CD4-positive, alpha-beta T cell treated with Interleukin-10 for 1 hour (primary cell): Measurements from ENCODE around the gene HUNK.
A peak's percentile ranks its signal among the peaks of the same experiment; 100 is the strongest.

Source experiments
- DNase-seq: peaks from one replicate; pipeline ENCODE4 v3.0.0-alpha.2; 2020

The HUNK gene

DNA sequence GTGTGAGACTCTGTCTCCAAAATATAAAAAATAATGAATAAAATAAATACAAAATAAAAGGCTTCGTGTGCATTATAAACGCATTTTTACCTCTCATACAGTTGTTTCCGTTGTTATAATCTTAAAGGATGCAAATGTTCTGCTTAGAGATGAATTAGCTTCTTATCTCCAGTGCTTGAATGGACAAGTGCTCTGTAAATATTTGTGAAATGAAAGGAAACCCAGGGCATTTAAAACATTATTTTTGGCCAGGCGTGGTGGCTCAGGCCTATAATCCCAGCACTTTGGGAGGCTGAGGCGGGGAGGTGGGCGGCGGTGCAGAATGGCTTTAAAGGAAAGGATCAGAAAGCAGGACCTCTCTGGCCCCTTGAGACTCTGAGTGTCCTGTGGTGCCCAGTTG, 94.5 kb downstream of the HUNK start:
- no peak for DNase-seq

DNA sequence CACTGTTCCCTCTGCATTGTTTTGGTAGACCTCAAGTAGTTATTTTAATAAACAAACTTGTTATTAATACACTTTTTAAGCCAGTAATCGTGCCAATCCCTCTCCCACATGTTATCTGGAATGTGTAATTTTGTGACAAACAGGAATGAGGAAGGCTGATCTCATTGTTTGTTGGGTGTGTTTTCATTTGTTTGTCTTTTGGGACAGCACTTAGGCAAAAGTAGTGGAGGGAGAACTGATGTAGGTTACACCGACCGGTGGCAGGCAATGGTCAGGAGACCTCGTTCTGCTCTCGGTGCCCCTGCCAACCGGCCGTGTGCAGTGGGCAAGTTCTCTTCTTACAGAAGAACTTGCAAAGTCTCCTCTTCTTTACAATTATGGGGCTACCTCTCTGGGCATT, 99.8 kb downstream of the HUNK start:
- no peak for DNase-seq

DNA sequence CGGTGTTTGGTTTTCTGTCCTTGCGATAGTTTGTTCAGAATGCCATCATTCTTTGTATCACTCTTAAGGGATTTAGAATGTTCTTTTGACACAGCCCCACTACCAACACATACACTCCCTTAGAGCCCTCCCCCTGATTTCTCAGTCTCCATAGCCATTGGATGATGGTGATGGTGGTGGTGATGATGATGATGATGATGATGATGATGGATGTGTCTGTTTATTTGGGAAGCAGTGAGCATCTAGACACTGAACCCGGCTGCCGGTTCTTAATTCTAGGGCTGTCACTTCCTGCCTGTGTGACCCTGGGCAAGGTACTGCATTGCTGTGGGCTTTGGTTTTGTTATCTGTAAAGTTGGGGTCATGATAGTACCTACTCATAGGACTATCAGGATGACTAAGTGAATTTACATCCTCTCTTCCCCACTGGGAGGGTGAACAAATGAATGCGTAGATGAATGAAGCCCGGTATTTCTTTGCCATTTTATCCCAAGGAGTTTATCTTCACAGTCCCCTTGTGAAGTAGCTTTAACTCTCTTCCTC, 100.7 kb downstream of the HUNK start:
- no peak for DNase-seq

DNA sequence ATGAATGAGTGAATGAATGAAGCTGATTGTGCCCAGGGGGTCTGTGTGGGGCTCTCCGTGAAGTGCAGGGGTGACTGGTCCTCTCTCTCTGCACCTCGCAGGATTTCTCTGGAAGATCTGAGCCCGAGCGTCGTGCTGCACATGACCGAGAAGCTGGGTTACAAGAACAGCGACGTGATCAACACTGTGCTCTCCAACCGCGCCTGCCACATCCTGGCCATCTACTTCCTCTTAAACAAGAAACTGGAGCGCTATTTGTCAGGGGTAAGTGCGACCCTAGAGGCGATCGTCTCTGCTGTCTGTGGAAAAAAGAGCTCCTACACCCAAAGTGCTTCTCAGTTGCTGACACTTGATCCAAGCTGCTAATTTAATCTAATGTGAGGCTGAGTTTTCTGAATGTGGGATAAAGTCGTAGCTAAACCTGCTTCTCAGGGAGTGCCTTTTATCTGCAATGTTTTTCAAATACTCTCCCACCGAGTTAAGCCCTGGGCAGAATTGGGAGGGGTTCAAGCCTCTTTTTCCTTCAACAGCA, 101.7 kb downstream of the HUNK start:
- peak; percentile 39 for DNase-seq

DNA sequence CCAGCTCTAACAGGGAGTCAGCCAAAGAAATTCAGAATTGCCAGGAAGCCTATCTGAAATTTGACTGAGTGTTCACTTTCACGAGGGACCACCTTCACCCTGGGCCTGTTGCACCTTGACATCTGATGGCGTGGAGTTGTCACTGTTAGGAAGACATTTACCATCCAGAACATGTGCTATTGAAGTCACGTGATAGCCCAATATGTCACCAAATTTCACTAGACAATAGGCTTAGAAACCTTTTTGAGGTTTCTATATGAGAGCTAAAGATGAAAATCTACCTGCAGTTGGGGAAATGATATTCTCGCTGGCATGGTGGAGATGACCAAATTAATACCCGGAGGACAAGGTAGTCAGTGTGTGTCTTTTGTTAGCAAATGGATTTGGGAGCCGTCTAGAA, 102.7 kb downstream of the HUNK start:
- DNase-seq, result no peak

DNA sequence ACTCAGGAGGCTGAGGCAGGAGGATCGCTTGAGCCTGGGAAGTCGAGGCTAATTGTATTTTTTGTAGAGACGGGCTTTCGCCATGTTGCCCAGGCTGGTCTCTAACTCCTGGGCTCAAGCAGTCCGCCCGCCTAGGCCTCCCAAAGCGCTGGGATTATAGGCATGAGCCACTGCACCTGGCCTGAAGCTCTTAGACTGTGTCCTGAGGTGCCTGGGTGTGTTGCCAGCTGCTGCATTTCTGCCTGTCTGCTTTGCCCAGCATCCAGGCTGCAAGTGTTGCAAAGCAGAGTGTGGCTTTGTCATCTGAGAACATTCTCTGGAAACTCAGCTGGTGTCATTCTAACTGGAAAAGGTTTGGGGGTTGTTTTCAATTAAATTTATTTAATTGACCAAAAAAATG, 105.0 kb downstream of the HUNK start:
- DNase-seq, result no peak

DNA sequence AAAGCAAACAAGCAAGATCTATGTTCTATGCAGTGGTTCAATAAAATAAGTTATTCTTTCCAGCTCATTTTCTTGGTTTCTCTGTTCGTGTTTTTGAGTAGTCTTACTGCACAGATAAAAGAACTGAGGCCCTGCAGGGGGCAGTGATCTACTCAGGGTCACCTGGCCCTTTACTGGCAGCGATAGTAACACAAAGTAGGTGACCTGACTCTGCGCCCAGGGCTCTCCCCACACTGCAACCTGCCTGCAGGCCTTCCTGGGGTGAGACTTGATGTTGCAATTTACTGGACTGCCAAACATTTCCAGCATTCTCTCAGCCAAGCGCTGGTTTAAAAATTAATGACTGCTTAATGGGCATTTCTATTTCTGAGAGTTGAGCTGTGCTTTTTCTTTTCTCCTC, 110.3 kb downstream of the HUNK start:
- no peak for DNase-seq

DNA sequence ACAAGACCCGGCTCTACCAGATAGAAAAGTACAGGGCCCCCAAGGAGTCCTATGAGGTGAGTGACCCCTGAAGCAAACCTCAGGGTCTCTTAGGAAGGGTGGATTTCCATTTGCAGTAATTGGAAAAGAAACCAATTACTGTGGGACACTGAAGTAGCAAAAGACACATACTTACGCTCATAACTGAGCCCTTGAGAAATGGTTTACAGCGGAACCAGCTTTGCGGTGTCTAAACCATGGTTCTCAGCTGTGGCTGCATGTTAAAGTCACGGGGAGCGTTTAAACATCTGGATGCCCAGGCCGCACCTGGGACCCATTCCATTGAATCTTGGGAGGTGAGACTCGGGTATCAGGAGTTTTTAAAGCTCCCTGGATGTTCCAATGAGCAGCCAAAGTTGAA, 110.7 kb downstream of the HUNK start:
- DNase-seq, result no peak

DNA sequence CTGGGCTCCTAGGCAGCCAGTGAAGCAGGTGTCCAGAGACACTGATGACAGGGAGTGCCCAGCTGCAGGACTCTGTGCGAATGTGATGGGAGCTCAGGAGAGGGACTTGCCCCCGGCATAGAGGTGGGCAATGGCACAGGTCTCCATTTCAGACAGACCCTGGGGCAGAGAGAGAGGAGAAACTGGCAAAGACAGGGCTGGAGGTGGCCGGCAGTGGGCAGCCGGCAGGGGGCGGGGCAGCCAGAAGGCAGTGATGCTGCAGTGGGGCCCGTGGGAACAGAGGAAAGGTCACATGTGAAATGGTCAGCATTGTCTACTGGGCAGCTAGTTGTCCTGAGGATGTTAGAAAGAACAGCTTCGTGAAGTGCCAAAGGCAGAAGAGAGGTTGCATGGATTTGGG, 112.6 kb downstream of the HUNK start:
- DNase-seq, result no peak

DNA sequence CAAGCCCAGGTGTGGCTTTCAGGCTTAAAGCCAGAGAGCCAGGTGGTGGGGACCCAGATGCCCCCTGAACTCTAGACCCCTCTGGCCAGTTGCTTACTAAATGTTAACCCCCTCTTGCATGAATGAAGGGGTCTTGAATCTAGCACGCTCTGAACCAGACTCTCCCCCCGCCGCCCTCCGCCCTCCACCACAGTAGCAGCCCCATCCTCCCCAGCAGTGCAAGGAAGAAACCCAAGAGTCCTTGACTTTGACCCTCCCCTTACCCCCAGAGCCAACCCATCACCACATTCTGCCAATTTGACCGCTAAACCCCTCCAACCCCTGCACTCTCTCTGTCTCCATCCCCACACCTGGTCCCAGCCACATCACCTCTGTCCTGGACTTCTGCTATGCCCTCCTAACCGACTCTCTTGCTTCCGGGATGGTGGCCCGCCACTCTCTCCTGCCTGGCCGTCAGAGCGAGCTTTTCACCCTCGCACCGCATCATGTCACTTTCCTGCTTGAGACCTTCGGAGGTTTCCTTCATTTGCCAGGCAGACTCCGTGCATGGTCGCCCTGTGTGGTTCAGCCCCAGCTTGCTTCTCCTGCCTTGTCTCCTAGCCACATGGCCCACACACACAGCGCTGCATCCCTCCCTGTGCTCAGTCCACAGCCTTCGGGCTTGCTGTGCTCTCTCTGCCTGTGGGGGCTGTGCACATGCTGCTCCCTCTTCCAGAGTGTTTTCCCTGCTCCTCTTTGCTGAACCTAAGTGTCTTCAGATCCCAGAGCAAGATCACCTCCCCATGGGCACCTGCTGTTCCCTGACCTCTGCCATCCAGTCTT, 113.4 kb downstream of the HUNK start:
- no peak for DNase-seq

DNA sequence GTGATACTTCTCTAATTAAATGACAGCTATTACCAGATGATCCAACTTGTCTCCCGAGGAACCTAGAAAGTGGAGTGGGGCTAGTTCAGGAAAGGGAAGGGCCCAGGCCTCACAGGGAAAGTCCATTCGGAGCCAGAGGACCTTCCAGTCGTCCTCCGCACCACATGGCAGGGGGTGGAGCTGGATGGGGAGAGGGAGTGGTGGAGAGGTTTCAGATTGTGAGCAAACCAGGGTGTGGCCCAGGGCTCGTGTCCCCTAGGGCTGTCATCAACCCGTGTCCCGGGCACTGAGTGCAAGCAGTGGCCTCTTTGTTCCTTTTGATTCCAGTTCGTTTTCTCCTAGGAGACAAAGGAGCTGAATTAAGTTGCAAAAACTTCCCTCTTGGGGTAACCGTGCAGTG, 114.9 kb downstream of the HUNK start:
- DNase-seq, result no peak

DNA sequence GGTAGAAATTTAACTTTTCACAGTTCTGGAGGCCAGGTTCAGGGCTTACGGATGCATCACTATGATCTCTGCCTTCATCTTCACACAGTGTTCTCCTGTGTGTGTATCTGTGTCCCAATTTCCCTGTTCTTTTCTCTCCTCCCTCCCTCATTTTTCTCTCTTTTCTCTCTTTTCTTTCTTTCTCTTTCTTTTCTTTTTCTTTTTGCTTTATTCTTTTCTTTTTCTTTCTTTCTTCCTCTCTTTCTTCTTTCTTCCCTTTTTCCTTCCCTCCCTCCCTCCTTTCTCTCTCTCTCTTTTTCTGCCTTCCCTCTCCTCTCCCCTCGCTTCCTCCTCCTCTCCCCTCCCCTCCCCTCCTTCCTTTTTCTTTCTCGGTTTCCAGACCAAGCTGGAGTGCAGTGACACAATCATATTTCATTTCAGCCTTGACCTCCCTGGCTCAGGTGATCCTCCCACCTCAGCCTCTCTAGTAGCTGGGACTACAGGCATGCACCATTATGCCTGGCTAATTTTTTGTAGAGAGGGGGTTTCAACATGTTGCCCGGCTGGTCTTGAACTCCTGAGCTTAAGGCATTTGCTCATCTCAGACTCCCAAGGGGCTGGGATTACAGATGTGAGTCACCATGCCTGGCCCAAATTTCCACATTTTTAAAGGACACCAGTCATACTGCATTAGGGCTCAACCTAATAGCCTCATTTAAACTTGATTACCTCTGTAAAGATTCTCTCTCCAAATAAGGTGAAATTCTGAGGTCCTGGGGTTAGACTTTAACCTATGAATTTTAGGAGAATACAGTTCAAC, 115.9 kb downstream of the HUNK start:
- DNase-seq, result no peak

DNA sequence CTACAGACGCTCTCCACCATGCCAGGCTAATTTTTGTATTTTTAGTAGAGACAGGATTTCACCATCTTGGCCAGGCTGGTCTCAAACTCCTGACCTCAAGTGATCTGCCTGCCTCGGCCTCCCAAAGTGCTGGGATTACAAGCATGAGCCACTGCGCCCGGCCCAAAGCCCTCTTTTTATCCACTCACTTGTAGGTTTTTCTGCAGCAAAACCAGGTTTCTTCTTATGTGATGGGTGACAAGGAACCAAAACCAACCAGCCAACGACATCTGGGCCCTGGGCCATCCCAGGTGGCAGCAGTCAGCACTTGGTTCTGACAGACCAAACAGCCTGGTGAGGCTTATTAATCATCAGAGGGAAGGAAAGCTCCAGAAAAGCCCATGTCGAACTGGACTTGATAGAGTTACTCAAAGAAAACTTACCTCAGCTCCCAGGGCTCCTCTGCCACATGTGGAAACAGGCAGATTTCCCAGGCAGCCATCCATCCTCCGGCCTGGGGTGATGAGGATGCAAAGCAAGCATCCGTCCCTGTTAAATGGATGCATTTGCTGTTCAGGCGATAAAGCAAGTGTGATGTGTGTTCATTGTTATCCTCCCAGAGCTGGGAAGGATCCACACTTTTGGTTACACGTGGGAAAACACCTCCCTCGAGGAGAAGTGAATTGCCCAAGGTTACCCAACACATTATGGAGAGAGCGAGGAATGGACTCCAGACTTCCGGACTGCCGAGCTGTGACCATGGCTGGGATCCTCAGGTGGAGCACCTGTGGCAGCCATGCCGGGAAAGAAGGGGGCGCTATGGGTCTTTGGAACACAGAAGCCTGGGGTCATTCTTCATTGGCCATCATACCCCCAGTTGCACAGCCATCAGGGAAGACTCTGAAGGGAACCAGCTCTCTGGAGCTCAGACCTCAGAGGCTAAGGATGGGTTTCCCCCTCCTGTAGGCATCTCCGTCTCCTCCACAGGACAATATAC, 118.8 kb downstream of the HUNK start:
- no peak for DNase-seq

DNA sequence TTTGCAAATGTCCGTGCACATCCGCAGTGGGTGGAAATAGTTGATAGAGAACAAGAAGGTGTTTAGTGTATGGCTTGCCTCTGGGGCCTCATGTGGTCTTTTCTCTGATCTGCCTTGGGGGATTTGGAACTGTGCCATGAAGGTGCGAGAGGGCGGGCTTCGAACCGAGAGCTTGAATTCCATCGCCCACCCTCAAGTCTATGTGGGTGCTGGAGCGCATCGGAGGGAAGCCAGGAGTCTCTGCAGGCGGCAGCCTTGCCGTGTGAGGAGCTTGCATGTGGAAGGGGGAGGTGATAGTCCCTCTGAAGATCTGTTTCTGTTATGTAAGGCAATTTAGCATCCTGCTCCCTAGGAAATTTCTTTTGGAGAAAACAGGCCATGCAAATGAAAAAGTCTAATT, 119.6 kb downstream of the HUNK start:
- DNase-seq, result no peak

DNA sequence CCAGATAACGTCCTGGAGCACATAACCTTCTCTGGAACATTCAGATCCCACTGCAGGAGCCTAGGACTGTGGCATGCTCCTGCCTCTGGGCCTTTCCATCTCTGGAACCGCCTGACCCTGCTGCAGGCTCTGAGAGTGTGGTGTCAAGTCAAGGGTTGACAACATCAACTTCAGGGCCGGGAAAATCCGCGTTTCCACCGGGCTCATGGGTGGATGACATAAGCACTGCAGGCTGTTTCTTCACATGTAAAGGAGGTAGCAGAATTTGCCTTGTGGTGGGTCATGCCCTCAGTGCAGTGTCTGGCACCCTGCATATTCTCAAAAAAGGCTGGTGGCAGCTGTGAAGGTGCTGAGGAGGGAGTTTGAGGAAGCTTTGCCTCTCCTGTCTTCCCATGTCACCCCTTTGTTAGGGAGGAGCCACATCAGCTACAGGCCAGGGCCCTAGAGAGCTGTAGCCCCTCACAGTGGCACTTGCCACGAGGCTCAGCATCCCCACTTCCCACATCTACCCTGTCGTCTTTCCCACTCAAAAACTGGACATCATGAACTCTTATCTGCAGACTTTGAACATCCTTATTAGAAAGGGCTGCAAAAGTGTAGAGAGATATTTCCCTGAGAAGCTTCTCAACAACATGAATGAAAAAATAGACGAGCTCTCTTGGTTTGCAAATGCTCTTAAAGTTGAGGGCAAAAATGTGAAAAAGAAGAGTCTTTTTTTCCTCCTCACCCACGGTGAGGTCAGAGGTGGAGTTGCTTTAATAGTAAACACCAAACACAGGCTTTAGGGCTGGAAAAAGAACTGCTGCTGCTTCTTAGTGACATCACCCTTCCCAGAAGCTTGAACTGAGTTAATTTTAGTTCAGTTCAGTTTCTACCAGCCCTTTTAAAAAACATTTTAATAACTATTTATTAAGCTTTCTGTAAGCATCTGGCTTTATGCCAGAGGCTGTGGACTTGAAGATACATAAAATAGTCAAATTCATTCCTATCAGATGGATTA, 121.3 kb downstream of the HUNK start:
- DNase-seq, result no peak

DNA sequence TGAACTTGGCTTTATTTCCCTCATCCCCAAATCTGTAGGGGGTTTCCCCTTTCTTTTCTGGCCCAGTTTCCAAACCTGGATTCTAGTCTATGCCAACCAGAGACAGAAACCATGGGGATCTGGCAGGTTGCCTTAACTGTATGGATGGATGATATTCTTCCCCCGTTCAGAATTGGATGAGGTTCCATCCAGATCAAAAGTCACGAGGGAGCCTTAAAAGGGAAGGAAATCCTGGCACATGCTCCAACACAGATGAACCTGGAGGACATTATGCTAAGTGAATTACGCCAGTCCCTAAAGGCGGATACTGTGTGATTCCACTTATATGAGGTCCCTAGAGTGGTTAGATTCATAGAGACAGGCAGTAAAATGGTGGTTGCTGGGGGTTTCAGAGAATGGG, 124.4 kb downstream of the HUNK start:
- DNase-seq, result no peak

DNA sequence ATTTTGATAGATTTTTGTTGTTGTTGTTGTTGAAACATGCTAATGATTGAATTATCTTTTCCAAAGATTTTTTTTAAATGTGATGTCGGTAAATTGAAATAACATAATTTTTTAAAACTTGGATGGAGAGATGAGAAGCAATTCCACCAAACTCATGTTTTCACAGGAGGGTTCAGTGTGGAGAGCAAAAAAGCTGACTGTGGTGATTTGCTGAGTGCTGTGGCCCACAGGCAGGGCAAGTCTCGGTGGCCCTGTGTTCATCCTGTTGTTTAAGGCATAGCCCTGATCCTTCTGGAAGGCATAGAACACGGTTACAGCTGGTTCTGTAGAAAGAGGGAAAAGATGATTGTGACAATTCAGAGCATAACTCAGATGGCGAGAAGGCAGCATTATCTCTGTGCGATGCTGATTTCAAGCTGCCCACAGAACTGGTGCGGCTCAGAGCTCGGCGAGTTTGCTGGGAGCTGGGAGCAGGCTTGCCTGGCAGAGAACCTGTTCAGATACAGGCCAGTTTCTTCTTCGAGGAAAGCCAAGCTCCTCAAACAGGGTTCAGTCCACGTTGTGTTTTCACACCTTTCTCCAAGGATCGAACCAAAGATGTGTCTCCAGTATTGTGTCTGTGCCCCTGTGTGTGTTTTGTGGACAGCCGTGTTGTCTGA, 127.1 kb downstream of the HUNK start:
- DNase-seq, result no peak

DNA sequence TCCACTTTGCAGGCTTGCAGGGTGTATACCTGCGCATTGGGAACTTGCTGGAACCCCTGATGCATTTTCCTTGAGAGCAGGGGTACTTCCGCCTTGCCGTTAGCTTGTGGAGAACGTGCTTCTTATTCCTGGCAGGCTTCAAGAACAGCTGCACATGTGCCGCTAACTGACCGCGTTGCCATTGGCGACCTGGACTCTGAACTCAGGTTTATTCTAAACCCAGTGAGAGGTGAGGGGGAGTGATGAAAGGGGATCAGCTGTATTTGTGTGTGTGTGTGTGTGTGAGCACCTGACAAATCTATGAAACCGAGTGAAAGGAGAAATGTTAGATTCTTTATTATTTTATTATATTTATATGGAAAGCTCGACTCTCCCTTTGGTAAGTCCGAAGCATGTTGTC, 128.6 kb downstream of the HUNK start:
- no peak for DNase-seq

DNA sequence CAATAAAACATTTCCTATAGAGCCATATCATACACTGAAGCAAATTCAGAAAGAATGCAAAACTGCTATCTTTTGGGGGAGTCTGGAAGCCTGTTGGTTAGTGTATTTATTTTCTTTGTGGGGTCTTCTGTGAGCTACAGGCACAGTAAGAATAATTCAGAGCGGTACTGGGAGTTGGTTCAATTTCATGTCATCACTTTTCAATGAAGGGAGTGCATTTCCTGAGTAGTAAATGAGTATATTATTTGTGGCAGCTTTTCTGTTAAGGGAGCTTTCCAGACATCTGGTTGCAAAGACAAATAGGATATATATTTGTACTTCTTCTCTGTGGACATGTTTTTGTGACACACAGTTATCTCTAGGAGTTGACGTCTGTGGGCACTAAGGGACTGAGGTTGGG, 130.6 kb downstream of the HUNK start:
- DNase-seq, result no peak

DNA sequence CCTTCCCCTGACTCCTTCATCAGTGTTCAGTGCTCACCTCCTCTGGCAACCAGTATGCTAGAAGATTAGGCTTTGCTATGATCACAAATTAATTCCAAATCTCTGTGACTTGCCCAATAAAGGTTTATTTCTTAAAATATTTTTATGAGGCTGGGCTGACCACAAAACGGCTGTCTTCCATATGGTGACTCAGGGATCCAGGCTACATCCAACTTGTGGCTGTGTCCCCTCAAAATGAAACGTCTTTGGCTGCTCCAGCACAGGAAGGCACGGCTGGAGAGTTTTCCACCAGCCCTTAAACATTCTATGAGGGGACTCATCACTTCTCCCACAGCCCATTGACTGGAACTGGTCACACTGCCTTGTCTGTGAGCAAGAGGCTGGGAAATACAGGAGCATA, 131.5 kb downstream of the HUNK start:
- DNase-seq, result no peak

DNA sequence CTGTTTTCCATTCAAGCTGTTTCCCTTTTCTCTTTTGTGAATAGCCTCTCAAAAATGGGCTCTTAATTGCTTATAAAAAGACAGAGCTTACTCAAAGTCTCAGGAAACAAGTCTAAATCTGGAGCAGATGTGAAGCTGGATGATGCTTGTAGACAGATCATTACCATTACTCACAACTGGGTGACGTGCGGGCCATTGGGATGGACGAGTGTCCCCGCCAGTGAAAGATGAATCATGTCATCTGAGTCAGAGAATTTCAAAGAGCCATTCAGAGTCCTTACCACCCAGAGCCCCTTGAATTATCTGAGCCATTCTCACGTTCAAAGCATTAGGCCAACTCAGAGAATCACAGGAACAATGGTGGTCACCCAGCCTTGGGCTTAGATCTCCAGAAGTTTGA, 134.6 kb downstream of the HUNK start:
- no peak for DNase-seq
